HepG2 (cell line): ENCODE data around the gene PPP1R1B. TPM values are rescaled to one million over a fixed set of nuclear protein-coding genes. Genes with fewer than 3 reads are reported as not detected.

Experiments
- DNMT1 ChIP-seq: sonication (generic); formaldehyde crosslinking; IDR thresholded peaks from 2 replicates; pipeline ENCODE4 v1.5.1; 2020; ENCODE audit warnings: mild to moderate bottlenecking, missing genetic modification reagents
- ETV6 ChIP-seq: sonication (generic); formaldehyde crosslinking; conservative IDR thresholded peaks from 2 replicates; pipeline ENCODE4 v1.4.0; 2020; ENCODE audit warnings: missing genetic modification reagents
- KDM1A ChIP-seq: IDR thresholded peaks from 2 replicates; pipeline ENCODE4 v1.6.1; 2016; ENCODE audit warnings: missing compliant biosample characterization
- MEF2D ChIP-seq: sonication (generic); formaldehyde crosslinking; IDR thresholded peaks from 2 replicates; pipeline ENCODE4 v1.5.1; 2020; ENCODE audit warnings: mild to moderate bottlenecking, missing genetic modification reagents
- NAIF1 ChIP-seq: sonication (generic); formaldehyde crosslinking; IDR thresholded peaks from 2 replicates; pipeline ENCODE4 v1.5.0; 2020; ENCODE audit warnings: mild to moderate bottlenecking, missing genetic modification reagents, borderline replicate concordance
- NCOA2 ChIP-seq: sonication (generic); formaldehyde crosslinking; IDR thresholded peaks from 2 replicates; pipeline ENCODE4 v1.8.0; 2022; ENCODE audit warnings: inconsistent platforms
- RAD21 ChIP-seq: fragments of 450-650 bp; formaldehyde crosslinking; IDR thresholded peaks from 2 replicates; pipeline ENCODE4 v1.5.0; 2020; ENCODE audit warnings: mild to moderate bottlenecking
- RFXAP ChIP-seq: sonication (generic); formaldehyde crosslinking; IDR thresholded peaks from 2 replicates; pipeline ENCODE4 v1.4.0; 2020; ENCODE audit warnings: missing genetic modification reagents, borderline replicate concordance
- SNAPC2 ChIP-seq: sonication (generic); formaldehyde crosslinking; IDR thresholded peaks from 2 replicates; pipeline ENCODE4 v1.8.1; 2022; ENCODE audit warnings: mild to moderate bottlenecking, missing genetic modification reagents
- TARDBP ChIP-seq: sonication (generic); formaldehyde crosslinking; IDR thresholded peaks from 2 replicates; pipeline ENCODE4 v1.8.0; 2022; ENCODE audit warnings: mild to moderate bottlenecking, missing genetic modification reagents
- ZNF737 ChIP-seq: sonication (generic); formaldehyde crosslinking; IDR thresholded peaks from 2 replicates; pipeline ENCODE4 v1.5.0; 2020; ENCODE audit warnings: missing genetic modification reagents, mild to moderate bottlenecking, borderline replicate concordance
- ZNF788 ChIP-seq: sonication (generic); formaldehyde crosslinking; IDR thresholded peaks from 2 replicates; pipeline ENCODE4 v1.5.0; 2020; ENCODE audit warnings: mild to moderate bottlenecking, missing genetic modification reagents, borderline replicate concordance
- polyA plus RNA-seq, 8 experiments: library from polyadenylated mRNA; depleted of rRNA in 3 of 8; stranded (reverse) in 7 of 8; unstranded in 1 of 8; fragments of >200 nt; fragmentation: Illumina TruSeq in 4 of 8; extraction: Trizol in 4 of 8; gene quantifications; 2 replicates each; pipeline versions ENCODE4 v1.2.1 to v1.2.3, GENCODE V29; 2011 to 2016; ENCODE audit warnings: low read depth in 4 of 8, missing spikeins in 1 of 8, mixed read lengths in 1 of 8; ENCODE audit not compliant: insufficient read depth in 1 of 8
- total RNA-seq, 5 experiments: library from RNA; depleted of rRNA; stranded (reverse); fragments of >200 nt; fragmentation: Illumina TruSeq; extraction: Trizol; gene quantifications; 2 replicates each; pipeline ENCODE4 v1.2.3, GENCODE V29; 2016; ENCODE audit warnings: low read depth in 1 of 5
- TF ChIP-seq, protein P1 (sequence below), 2 experiments: sonication (generic) in 1 of 2; formaldehyde crosslinking in 1 of 2; IDR thresholded peaks; 2 replicates each; pipeline versions ENCODE4 v1.4.0 to v1.6.1; 2016 to 2020; ENCODE audit warnings: borderline replicate concordance in 1 of 2, low read depth in 1 of 2, mild to moderate bottlenecking in 1 of 2, missing genetic modification reagents in 1 of 2
- TF ChIP-seq, protein P2 (sequence below): sonication (generic); formaldehyde crosslinking; IDR thresholded peaks from 2 replicates; pipeline ENCODE4 v1.5.1; 2020; ENCODE audit warnings: mild to moderate bottlenecking, missing genetic modification reagents, moderate library complexity
- TF ChIP-seq, protein P3 (sequence below): sonication (generic); formaldehyde crosslinking; IDR thresholded peaks from 2 replicates; pipeline ENCODE4 v1.4.0; 2020; ENCODE audit warnings: missing genetic modification reagents

PPP1R1B gene
- total and polyA plus RNA-seq, 2 of the 13 experiments (the other 11 are each of a cell fraction or from before 2014, with no cell fraction given), result 0.08 TPM; not detected in 1

DNA sequence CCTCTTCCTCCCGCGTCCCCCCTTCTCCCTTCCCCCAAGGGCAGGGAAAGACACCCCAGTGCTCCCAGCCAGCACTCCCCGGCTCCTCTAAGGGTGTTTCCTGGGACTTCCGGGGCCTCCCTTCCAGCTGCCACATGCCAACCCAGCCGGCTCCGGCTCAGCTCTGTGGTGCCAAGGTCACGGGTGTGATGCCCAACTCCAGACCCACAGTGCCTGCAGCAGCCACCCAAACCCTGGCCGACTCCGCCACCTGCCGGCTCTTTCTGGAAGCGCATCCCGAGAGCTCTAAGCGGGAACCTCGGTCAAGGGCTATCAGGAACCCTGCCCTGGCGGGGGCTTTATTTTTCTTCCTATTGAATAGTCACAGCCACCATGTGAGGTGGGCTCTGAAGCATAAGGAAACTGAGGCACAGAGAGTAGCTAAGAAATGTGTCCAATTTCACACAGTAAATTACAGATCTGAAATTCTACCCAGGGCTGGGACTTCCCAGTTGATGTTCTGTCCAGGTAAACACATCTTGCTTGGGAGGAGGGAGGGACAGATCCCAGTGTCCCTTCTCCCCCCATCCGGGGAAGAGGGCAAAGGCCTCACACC lies 3.3 kb upstream of the PPP1R1B start (continued):
- TF ChIP-seq, protein P1, sequence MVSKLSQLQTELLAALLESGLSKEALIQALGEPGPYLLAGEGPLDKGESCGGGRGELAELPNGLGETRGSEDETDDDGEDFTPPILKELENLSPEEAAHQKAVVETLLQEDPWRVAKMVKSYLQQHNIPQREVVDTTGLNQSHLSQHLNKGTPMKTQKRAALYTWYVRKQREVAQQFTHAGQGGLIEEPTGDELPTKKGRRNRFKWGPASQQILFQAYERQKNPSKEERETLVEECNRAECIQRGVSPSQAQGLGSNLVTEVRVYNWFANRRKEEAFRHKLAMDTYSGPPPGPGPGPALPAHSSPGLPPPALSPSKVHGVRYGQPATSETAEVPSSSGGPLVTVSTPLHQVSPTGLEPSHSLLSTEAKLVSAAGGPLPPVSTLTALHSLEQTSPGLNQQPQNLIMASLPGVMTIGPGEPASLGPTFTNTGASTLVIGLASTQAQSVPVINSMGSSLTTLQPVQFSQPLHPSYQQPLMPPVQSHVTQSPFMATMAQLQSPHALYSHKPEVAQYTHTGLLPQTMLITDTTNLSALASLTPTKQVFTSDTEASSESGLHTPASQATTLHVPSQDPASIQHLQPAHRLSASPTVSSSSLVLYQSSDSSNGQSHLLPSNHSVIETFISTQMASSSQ (IDR thresholded peaks at IDR 0.05; ENCODE audit: low read depth), result no peak
- TF ChIP-seq, protein P1 (CRISPR knock-in tag; IDR thresholded peaks at IDR 0.05; ENCODE audit: borderline replicate concordance), result 0 out of 2 replicates have a peak, but pooled peaks have one; percentile 37
- TF ChIP-seq RAD21 (CRISPR knock-in tag) (peak; percentile 77), ETV6 (CRISPR knock-in tag) (0 out of 2 replicates have a peak, but pooled peaks have one; percentile 24), DNMT1 (CRISPR knock-in tag) (no peak), TARDBP (CRISPR knock-in tag) (no peak), SNAPC2 (CRISPR knock-in tag) (no peak), NAIF1 (no peak), KDM1A (no peak), NCOA2 (CRISPR knock-in tag) (no peak), ZNF788 (CRISPR knock-in tag) (peak; percentile 39; the same call in 1 of the 2 replicates), RFXAP (CRISPR knock-in tag) (no peak), ZNF737 (CRISPR knock-in tag) (no peak), MEF2D (CRISPR knock-in tag) (no peak)
- TF ChIP-seq, protein P2, sequence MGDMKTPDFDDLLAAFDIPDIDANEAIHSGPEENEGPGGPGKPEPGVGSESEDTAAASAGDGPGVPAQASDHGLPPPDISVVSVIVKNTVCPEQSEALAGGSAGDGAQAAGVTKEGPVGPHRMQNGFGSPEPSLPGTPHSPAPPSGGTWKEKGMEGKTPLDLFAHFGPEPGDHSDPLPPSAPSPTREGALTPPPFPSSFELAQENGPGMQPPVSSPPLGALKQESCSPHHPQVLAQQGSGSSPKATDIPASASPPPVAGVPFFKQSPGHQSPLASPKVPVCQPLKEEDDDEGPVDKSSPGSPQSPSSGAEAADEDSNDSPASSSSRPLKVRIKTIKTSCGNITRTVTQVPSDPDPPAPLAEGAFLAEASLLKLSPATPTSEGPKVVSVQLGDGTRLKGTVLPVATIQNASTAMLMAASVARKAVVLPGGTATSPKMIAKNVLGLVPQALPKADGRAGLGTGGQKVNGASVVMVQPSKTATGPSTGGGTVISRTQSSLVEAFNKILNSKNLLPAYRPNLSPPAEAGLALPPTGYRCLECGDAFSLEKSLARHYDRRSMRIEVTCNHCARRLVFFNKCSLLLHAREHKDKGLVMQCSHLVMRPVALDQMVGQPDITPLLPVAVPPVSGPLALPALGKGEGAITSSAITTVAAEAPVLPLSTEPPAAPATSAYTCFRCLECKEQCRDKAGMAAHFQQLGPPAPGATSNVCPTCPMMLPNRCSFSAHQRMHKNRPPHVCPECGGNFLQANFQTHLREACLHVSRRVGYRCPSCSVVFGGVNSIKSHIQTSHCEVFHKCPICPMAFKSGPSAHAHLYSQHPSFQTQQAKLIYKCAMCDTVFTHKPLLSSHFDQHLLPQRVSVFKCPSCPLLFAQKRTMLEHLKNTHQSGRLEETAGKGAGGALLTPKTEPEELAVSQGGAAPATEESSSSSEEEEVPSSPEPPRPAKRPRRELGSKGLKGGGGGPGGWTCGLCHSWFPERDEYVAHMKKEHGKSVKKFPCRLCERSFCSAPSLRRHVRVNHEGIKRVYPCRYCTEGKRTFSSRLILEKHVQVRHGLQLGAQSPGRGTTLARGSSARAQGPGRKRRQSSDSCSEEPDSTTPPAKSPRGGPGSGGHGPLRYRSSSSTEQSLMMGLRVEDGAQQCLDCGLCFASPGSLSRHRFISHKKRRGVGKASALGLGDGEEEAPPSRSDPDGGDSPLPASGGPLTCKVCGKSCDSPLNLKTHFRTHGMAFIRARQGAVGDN (CRISPR knock-in tag), result peak; percentile 48
- TF ChIP-seq, protein P3, sequence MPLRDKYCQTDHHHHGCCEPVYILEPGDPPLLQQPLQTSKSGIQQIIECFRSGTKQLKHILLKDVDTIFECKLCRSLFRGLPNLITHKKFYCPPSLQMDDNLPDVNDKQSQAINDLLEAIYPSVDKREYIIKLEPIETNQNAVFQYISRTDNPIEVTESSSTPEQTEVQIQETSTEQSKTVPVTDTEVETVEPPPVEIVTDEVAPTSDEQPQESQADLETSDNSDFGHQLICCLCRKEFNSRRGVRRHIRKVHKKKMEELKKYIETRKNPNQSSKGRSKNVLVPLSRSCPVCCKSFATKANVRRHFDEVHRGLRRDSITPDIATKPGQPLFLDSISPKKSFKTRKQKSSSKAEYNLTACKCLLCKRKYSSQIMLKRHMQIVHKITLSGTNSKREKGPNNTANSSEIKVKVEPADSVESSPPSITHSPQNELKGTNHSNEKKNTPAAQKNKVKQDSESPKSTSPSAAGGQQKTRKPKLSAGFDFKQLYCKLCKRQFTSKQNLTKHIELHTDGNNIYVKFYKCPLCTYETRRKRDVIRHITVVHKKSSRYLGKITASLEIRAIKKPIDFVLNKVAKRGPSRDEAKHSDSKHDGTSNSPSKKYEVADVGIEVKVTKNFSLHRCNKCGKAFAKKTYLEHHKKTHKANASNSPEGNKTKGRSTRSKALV, result no peak
- TF ChIP-seq, all 625 proteins: peak for 44
